GM12878 (cell line): Measurements from ENCODE around the gene PRR18. TPM values are rescaled to one million over a fixed set of nuclear protein-coding genes. Genes with fewer than 3 reads are reported as not detected.

Source experiments
- ATAC-seq: fragments of 200-7000 bp; cut with Tn5 transposase; 3 replicates; pipeline ENCODE4 v1.9.1; 2020; ENCODE audit warnings: mild to moderate bottlenecking, moderate library complexity
- BruUV-seq: library from RNA; stranded (reverse); fragments of 400-500 nt; replicated peaks from 2 replicates; lab custom pipeline; 2021; lab: Mats Ljungman, UMichigan
- CTCF ChIA-PET: fragments of 300-600 bp; sonication (Branson Sonifier 250); formaldehyde crosslinking; extraction: SDS; loops from one replicate; lab custom pipeline; 2021; ENCODE audit warnings: inconsistent platforms; lab: Yijun Ruan, JAX
- POLR2A ChIA-PET: fragments of 350-600 bp; formaldehyde crosslinking; extraction: SDS; loops from one replicate; lab custom pipeline; 2021; ENCODE audit warnings: inconsistent platforms; lab: Charles Lee
- RAD21 ChIA-PET: fragments of 300-600 bp; sonication (Branson Sonifier 250); formaldehyde crosslinking; loops from one replicate; lab custom pipeline; 2023; ENCODE audit warnings: antibody characterized with exemption; ENCODE audit not compliant: unreplicated experiment; lab: Charles Lee
- SMC1A ChIA-PET: fragments of 300-600 bp; sonication (Branson Sonifier 250); formaldehyde crosslinking; loops from one replicate; lab custom pipeline; 2023; ENCODE audit not compliant: unreplicated experiment, uncharacterized antibody; lab: Charles Lee
- DNase-seq: peaks from one replicate; pipeline ENCODE4 v3.0.0-alpha.2; 2011; ENCODE audit warnings: low read depth, low spot score
- FAIRE-seq: peaks from 3 replicates; lab custom pipeline; 2011; peaks lifted over from hg19 to GRCh38; lab: Jason Lieb, UNC
- H2AFZ ChIP-seq: 2 replicates; pipeline ENCODE4 v1.6.0; 2011; ENCODE audit warnings: low read depth, low read length, control low read depth; ENCODE audit not compliant: control insufficient read depth
- H3K27ac ChIP-seq: 2 replicates; pipeline ENCODE4 v1.5.1; 2011; ENCODE audit warnings: control low read depth; ENCODE audit not compliant: control insufficient read depth, insufficient read depth
- H3K27me3 ChIP-seq, 2 experiments: replicated peaks in 1 of 2; 2 replicates each; pipeline versions ENCODE4 v1.6.0 to v1.6.1; 2011; ENCODE audit warnings: low read length in 1 of 2; ENCODE audit not compliant: control insufficient read depth in 2 of 2, insufficient read depth in 2 of 2
- H3K36me3 ChIP-seq, 2 experiments: 2 replicates each; pipeline ENCODE4 v1.5.1; 2011; ENCODE audit warnings: low read length in 1 of 2; ENCODE audit not compliant: control insufficient read depth in 2 of 2, insufficient read depth in 2 of 2
- H3K4me1 ChIP-seq: 2 replicates; pipeline ENCODE4 v1.6.1; 2011; ENCODE audit warnings: mild to moderate bottlenecking, low read length, moderate library complexity, mixed read lengths; ENCODE audit not compliant: control insufficient read depth, insufficient read depth
- H3K4me2 ChIP-seq: 2 replicates; pipeline ENCODE4 v1.6.0; 2011; ENCODE audit warnings: control low read depth; ENCODE audit not compliant: control insufficient read depth, insufficient read depth
- H3K4me3 ChIP-seq: fragments of 200-600 bp; sonication (generic); 2 replicates; pipeline ENCODE4 v1.5.1; 2016
- H3K79me2 ChIP-seq: 2 replicates; pipeline ENCODE4 v1.6.0; 2011; ENCODE audit warnings: low read length; ENCODE audit not compliant: control insufficient read depth, insufficient read depth
- H3K9ac ChIP-seq: 2 replicates; pipeline ENCODE4 v1.8.0; 2011; ENCODE audit warnings: low read length, control low read depth, mixed read lengths; ENCODE audit not compliant: control insufficient read depth, insufficient read depth
- H3K9me3 ChIP-seq: replicated peaks from 3 replicates; pipeline ENCODE4 v1.5.1; 2011; ENCODE audit warnings: mild to moderate bottlenecking, low read length; ENCODE audit not compliant: control insufficient read depth, insufficient read depth
- H4K20me1 ChIP-seq: 2 replicates; pipeline ENCODE4 v1.6.0; 2011; ENCODE audit not compliant: control insufficient read depth, insufficient read depth
- CTCF ChIP-seq, 3 experiments: IDR thresholded peaks in 2 of 3; conservative IDR thresholded peaks in 1 of 3; 2 replicates each; pipeline ENCODE4 v1.5.1; 2011; ENCODE audit warnings: low read depth in 3 of 3, low read length in 3 of 3, mild to moderate bottlenecking in 3 of 3, control low read depth in 2 of 3, moderate library complexity in 2 of 3, inconsistent platforms in 1 of 3, mixed read lengths in 1 of 3; ENCODE audit not compliant: control insufficient read depth in 2 of 3, insufficient read depth in 1 of 3; ENCODE audit errors: extremely low read depth in 1 of 3
- IRF4 ChIP-seq: IDR thresholded peaks from 2 replicates; pipeline ENCODE4 v1.6.1; 2011; ENCODE audit warnings: low read depth, low read length
- JUNB ChIP-seq: IDR thresholded peaks from 2 replicates; pipeline ENCODE4 v1.6.1; 2016; ENCODE audit warnings: antibody characterized with exemption, mild to moderate bottlenecking
- LARP7 ChIP-seq: fragments of 450-650 bp; IDR thresholded peaks from 2 replicates; pipeline ENCODE4 v1.6.1; 2017; ENCODE audit warnings: mild to moderate bottlenecking
- MEF2B ChIP-seq: fragments of 450-650 bp; IDR thresholded peaks from 2 replicates; pipeline ENCODE4 v1.6.1; 2018; ENCODE audit warnings: mild to moderate bottlenecking, moderate library complexity; ENCODE audit not compliant: partially characterized antibody, poor library complexity, severe bottlenecking
- MLLT1 ChIP-seq: fragments of 450-650 bp; IDR thresholded peaks from 2 replicates; pipeline ENCODE4 v1.6.1; 2016; ENCODE audit warnings: mild to moderate bottlenecking
- MYB ChIP-seq: fragments of 150-350 bp; IDR thresholded peaks from 2 replicates; pipeline ENCODE4 v1.6.1; 2014; ENCODE audit warnings: mild to moderate bottlenecking, low read depth, low read length, borderline replicate concordance
- NBN ChIP-seq: fragments of 450-650 bp; IDR thresholded peaks from 2 replicates; pipeline ENCODE4 v1.6.1; 2016
- RAD21 ChIP-seq: IDR thresholded peaks from 2 replicates; pipeline ENCODE4 v1.6.1; 2011; ENCODE audit warnings: mild to moderate bottlenecking, low read depth, low read length, moderate library complexity; ENCODE audit not compliant: insufficient read depth
- REST ChIP-seq: IDR thresholded peaks from 2 replicates; pipeline ENCODE4 v1.6.1; 2012; ENCODE audit warnings: mild to moderate bottlenecking, low read depth, low read length
- RFX5 ChIP-seq: IDR thresholded peaks from 2 replicates; pipeline ENCODE4 v1.6.1; 2011; ENCODE audit warnings: low read depth, low read length, improper control_type of control experiment
- SREBF2 ChIP-seq: IDR thresholded peaks from 2 replicates; pipeline ENCODE4 v1.6.1; 2012; ENCODE audit warnings: mild to moderate bottlenecking, low read length
- WGBS: methylation state at CpG from one replicate; pipeline ENCODE4 v1.1.6; 2016; ENCODE audit warnings: low lambda C conversion rate; ENCODE audit not compliant: insufficient replicate concordance, insufficient coverage; ENCODE audit errors: missing lambda C conversion rate; 5-methylcytosine and 5-hydroxymethylcytosine counted together
- in situ Hi-C: fragments of 300-500 bp; cut with MboI; formaldehyde crosslinking; loops from 9 replicates; pipeline ENCODE4 v1.14.3; 2018; ENCODE audit warnings: mixed read lengths
- intact Hi-C: fragments of 100-400 bp; cut with micrococcal nuclease; formaldehyde crosslinking; loops from one replicate; pipeline ENCODE4 v1.14.2; 2022; ENCODE audit not compliant: unreplicated experiment
- polyA plus RNA-seq, 11 experiments: library from polyadenylated mRNA; depleted of rRNA in 4 of 11; unstranded in 6 of 11; stranded (reverse) in 5 of 11; fragments of >200 nt; fragmentation: Nextera tagmentation in 4 of 11; fragmentation: Illumina TruSeq in 1 of 11; extraction: Ambion mirVana in 4 of 11; extraction: Trizol in 1 of 11; gene quantifications; 1 replicate in 1 of 11; 2 replicates in 10 of 11; pipeline versions ENCODE4 v1.2.1 to v1.2.3, GENCODE V29; 2011 to 2016; ENCODE audit warnings: inconsistent platforms in 2 of 11, missing spikeins in 2 of 11, low read depth in 1 of 11
- total RNA-seq, 4 experiments: library from RNA; depleted of rRNA in 3 of 4; stranded (reverse); fragments of >200 nt in 3 of 4; fragmentation: Illumina TruSeq in 1 of 4; extraction: Trizol in 1 of 4; gene quantifications; 2 replicates each; pipeline versions ENCODE4 v1.2.1 to v1.2.3, GENCODE V29; 2013 to 2021
- TF ChIP-seq, protein P1 (sequence below): fragments of 450-650 bp; IDR thresholded peaks from 2 replicates; pipeline ENCODE4 v1.6.1; 2018; ENCODE audit warnings: borderline replicate concordance, mild to moderate bottlenecking; ENCODE audit not compliant: partially characterized antibody

The PRR18 gene
- total and polyA plus RNA-seq, 10 of the 15 experiments (the other 5 are each of a cell fraction or from before 2014, with no cell fraction given), result 0.13 to 8.2 (median 1.6) TPM

GRCh38 chr6:166346965-166347364 lies 38.8 kb upstream of the PRR18 start (continued):
- TF ChIP-seq MLLT1 (no peak), CTCF (IDR thresholded peaks at IDR 0.05 in 2 of 3, conservative IDR thresholded peaks at IDR 0.05 in 1 of 3; ENCODE audit: control insufficient read depth in 2 of 3, extremely low read depth in 1 of 3, insufficient read depth in 1 of 3, low read depth in 3 of 3, low read length in 3 of 3) (no peak), JUNB (no peak)
- TF ChIP-seq, protein P1, sequence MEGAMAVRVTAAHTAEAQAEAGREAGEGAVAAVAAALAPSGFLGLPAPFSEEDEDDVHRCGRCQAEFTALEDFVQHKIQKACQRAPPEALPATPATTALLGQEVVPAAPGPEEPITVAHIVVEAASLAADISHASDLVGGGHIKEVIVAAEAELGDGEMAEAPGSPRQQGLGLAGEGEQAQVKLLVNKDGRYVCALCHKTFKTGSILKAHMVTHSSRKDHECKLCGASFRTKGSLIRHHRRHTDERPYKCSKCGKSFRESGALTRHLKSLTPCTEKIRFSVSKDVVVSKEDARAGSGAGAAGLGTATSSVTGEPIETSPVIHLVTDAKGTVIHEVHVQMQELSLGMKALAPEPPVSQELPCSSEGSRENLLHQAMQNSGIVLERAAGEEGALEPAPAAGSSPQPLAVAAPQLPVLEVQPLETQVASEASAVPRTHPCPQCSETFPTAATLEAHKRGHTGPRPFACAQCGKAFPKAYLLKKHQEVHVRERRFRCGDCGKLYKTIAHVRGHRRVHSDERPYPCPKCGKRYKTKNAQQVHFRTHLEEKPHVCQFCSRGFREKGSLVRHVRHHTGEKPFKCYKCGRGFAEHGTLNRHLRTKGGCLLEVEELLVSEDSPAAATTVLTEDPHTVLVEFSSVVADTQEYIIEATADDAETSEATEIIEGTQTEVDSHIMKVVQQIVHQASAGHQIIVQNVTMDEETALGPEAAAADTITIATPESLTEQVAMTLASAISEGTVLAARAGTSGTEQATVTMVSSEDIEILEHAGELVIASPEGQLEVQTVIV, result no peak

GRCh38 chr6:166346449-166346848 lies 38.3 kb upstream of the PRR18 start:
- TF ChIP-seq SREBF2 (no peak), REST (no peak), MEF2B (no peak), RAD21 (no peak), LARP7 (no peak), MYB (no peak), JUNB (no peak), RFX5 (no peak), IRF4 (no peak), NBN (no peak)
- ChIA-PET RAD21 (interaction anchor here (1.1 to 1.5 kb wide), 2 partner anchors 11 to 35 kb away, joined by 3 to 4 read pairs; no protein-coding TSS in a partner anchor), POLR2A (no interaction called here), SMC1A (interaction anchor here (0.7 kb wide), 1 partner anchor 12 kb away, joined by 3 read pairs; no protein-coding TSS in a partner anchor), CTCF (interaction anchor here (0.7 to 1.7 kb wide), 4 partner anchors 11 to 35 kb away, joined by 3 to 7 read pairs (median 4); no protein-coding TSS in a partner anchor)
- H3K27me3 ChIP-seq, result no peaks in the 10 kb centered on the region
- H3K4me2 ChIP-seq, result no peak overlapping the region
- no peak for ATAC-seq
- in situ Hi-C loops (no loop called here), intact Hi-C loops (loop anchor here (10.0 kb wide), 1 partner anchor 808 kb away; the partner anchor contains the start of gene GPR31)
- H3K4me3 ChIP-seq, result no peak overlapping the region
- no peaks in the 10 kb centered on the region for H3K36me3 ChIP-seq
- 91% methylated on average over 3 of the region's 3 CpGs for WGBS
- H3K9ac ChIP-seq, result no peak overlapping the region
- no peak for FAIRE-seq
- no peak overlapping the region for H2AFZ ChIP-seq
- no TSS peak for BruUV-seq
- no peaks in the 10 kb centered on the region for H4K20me1 ChIP-seq
- DNase-seq, result no peak
- peaks cover 19% of the 10 kb centered on the region for H3K79me2 ChIP-seq
- H3K9me3 ChIP-seq, result peaks cover 3% of the 10 kb centered on the region; the same call in 2 of the 3 replicates
- H3K27ac ChIP-seq, result no peak overlapping the region
- H3K4me1 ChIP-seq, result 0 out of 2 replicates have a peak, but pooled peaks cover 3% of the 10 kb centered on the region
